SK-N-MC (cell line): ENCODE results near the gene NUDT3.

ENCODE experiments used
- EZH2 ChIP-seq: fragments of 200-600 bp; sonication (generic); IDR thresholded peaks from one replicate; pipeline ENCODE4 v1.6.1; 2017; ENCODE audit warnings: antibody characterized with exemption
- POLR2AphosphoS5 ChIP-seq: IDR thresholded peaks from 2 replicates; pipeline ENCODE4 v1.6.1; 2012; ENCODE audit warnings: mild to moderate bottlenecking, low read depth, low read length, borderline replicate concordance

DNA sequence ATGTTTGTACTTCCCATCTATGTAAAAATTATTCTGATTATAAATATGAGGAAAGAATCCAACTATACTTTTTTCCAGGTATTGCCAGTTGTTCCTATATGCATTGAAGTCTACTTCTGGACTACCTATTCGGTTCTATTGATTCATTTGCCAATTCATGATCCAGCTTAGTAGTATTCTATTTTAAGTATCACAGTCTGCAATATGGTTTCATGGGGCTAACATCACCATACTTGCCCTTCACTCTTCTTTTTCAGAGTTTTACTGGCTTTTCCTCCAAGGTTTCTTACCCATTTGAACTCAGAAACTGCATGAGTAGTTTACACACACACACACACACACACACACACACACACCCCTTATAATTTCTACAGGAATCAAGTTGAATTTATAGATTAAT is 34.5 kb downstream of the NUDT3 start:
- TF ChIP-seq POLR2AphosphoS5 (no peak), EZH2 (no peak)
